Measurements from ENCODE around the gene RNLS. TPM values are rescaled to one million over a fixed set of nuclear protein-coding genes. Genes with fewer than 3 reads are reported as not detected.

RNLS gene
- total RNA-seq, 1 experiment from 2014 or later: 8.7 TPM

DNA sequence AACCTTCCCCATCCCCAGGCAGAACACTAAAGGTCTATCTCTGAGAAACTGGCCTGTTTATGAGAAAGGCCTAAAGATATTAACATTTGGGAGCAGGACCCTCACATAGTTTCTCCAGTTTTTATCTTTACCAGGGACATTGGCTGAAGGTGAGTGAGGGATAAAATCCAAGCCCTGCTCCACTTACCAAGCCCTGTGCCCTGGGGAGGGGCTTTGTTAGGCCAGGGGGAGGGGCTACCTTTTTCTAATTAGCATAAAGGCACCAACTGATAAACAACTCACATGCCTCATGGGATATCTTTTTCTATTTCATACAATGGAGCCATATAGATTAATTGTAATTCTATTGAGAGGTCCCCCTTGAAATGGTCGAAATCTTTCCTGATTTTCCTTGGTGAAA lies 55.9 kb downstream of the RNLS start (continued):
- TF ChIP-seq, protein P1, sequence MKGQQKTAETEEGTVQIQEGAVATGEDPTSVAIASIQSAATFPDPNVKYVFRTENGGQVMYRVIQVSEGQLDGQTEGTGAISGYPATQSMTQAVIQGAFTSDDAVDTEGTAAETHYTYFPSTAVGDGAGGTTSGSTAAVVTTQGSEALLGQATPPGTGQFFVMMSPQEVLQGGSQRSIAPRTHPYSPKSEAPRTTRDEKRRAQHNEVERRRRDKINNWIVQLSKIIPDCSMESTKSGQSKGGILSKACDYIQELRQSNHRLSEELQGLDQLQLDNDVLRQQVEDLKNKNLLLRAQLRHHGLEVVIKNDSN (CRISPR knock-in tag; IDR thresholded peaks at IDR 0.05): no peak

DNA sequence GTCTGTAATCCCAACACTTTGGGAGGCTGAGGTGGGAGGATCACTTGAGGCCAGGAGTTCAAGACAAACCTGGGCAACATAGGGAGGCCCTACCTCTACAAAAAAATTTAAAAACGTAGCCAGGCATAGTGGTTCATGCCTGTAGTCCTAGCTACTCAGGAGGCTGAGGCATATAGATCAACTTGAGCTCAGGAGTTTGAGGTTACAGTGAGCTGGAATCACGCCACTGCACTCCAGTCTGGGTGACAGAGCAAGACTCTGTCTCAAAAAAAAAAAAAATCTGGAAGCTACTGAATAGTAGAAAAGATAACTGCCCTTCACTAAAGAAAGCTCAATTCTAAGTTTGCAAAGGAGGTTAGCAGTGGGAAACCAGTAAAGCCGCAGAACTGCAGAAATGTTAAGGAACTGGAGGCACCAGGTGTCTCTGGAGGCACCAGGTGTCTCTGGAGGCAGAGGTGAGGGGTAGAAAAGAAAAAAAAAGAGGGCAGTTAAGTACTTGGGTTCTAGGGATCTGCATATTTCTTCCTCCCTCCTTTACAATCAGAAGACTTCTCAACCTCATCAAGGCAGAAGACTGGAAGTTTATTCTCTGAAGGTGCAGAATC lies 56.5 kb downstream of the RNLS start:
- ATAC-seq: no peak; the same call in 1 of the 2 replicates
- CTCF ChIA-PET: no interaction called here

DNA sequence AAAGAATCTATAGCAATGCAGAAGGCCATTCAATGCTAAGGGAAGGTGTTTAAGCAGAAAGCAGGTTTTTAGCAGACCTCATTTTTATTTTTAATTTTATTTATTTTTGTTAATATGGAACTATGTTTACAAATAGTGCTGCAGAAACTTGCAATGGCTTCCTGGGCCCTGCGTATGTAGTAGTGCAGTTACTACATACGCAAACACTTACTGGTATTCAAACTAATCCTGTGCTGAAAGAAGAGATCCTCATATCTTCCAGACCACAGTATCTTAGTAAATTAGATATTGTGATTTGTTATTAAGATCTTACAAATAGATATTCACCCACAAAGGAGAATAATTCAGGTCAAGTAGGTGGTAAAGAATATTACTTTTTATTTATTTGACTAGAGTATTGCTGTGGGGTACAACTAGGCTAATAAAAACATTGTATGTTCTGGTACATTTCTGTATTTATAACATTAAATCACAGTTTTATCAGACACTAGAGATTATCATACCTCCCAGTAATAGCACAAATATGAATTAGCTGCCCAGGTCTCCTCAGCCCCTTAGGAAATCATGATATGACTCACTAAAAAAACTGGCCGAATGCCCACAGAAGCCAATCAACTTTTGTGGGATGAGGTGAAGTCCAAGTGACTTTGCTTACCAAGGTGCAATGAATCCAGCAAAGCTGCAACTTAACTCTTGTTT lies 57.6 kb downstream of the RNLS start:
- ChIA-PET POLR2A (no interaction called here), CTCF (no interaction called here)
- Mint-ChIP-seq H3K4me3 (no peak overlapping the region), H3K27me3 (ENCODE audit: low read depth) (no peaks in the 10 kb centered on the region), H3K4me1 (peaks cover 47% of the 10 kb centered on the region), H3K9me3 (no peaks in the 10 kb centered on the region), H3K36me3 (no peaks in the 10 kb centered on the region), H3K27ac (no peak overlapping the region)
- ATAC-seq (no peak), DNase-seq (ENCODE audit: low spot score) (no peak)
- TF ChIP-seq PRRX2 (CRISPR knock-in tag; IDR thresholded peaks at IDR 0.05) (no peak), ZNF232 (CRISPR knock-in tag; IDR thresholded peaks at IDR 0.05) (no peak)
- TF ChIP-seq, protein P2, sequence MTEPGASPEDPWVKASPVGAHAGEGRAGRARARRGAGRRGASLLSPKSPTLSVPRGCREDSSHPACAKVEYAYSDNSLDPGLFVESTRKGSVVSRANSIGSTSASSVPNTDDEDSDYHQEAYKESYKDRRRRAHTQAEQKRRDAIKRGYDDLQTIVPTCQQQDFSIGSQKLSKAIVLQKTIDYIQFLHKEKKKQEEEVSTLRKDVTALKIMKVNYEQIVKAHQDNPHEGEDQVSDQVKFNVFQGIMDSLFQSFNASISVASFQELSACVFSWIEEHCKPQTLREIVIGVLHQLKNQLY (CRISPR knock-in tag; IDR thresholded peaks at IDR 0.05): no peak

More for the DNA sequence above, 56.5 kb downstream of the RNLS start:
- Mint-ChIP-seq H3K27ac (peak overlapping the region; percentile 39; the same call in 1 of the 2 replicates), H3K4me3 (no peak overlapping the region), H3K36me3 (no peaks in the 10 kb centered on the region), H3K4me1 (peaks cover 42% of the 10 kb centered on the region), H3K27me3 (ENCODE audit: low read depth) (no peaks in the 10 kb centered on the region), H3K9me3 (no peaks in the 10 kb centered on the region)
- DNase-seq (ENCODE audit: low spot score): no peak
- POLR2A ChIA-PET: no interaction called here
- TF ChIP-seq, protein P3, sequence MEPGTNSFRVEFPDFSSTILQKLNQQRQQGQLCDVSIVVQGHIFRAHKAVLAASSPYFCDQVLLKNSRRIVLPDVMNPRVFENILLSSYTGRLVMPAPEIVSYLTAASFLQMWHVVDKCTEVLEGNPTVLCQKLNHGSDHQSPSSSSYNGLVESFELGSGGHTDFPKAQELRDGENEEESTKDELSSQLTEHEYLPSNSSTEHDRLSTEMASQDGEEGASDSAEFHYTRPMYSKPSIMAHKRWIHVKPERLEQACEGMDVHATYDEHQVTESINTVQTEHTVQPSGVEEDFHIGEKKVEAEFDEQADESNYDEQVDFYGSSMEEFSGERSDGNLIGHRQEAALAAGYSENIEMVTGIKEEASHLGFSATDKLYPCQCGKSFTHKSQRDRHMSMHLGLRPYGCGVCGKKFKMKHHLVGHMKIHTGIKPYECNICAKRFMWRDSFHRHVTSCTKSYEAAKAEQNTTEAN (CRISPR knock-in tag; IDR thresholded peaks at IDR 0.05): no peak
- TF ChIP-seq ZNF416 (CRISPR knock-in tag; IDR thresholded peaks at IDR 0.05) (no peak), NR1H2 (CRISPR knock-in tag; IDR thresholded peaks at IDR 0.05) (no peak), NR2C2 (CRISPR knock-in tag; IDR thresholded peaks at IDR 0.05) (no peak), NFATC4 (CRISPR knock-in tag; IDR thresholded peaks at IDR 0.05) (no peak), SP1 (CRISPR knock-in tag; conservative IDR thresholded peaks at IDR 0.05) (no peak), ZNF138 (CRISPR knock-in tag; conservative IDR thresholded peaks at IDR 0.05) (no peak), NFYB (CRISPR knock-in tag; conservative IDR thresholded peaks at IDR 0.05; ENCODE audit: low read depth) (no peak), MYBL2 (CRISPR knock-in tag; IDR thresholded peaks at IDR 0.05) (no peak), FOXJ3 (CRISPR knock-in tag; IDR thresholded peaks at IDR 0.05; ENCODE audit: borderline replicate concordance) (no peak)
- TF ChIP-seq, protein P4, sequence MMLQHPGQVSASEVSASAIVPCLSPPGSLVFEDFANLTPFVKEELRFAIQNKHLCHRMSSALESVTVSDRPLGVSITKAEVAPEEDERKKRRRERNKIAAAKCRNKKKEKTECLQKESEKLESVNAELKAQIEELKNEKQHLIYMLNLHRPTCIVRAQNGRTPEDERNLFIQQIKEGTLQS (CRISPR knock-in tag; conservative IDR thresholded peaks at IDR 0.05): no peak
- TF ChIP-seq, protein P1 (CRISPR knock-in tag; IDR thresholded peaks at IDR 0.05): no peak
- TF ChIP-seq, protein P5, sequence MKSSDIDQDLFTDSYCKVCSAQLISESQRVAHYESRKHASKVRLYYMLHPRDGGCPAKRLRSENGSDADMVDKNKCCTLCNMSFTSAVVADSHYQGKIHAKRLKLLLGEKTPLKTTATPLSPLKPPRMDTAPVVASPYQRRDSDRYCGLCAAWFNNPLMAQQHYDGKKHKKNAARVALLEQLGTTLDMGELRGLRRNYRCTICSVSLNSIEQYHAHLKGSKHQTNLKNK (CRISPR knock-in tag; IDR thresholded peaks at IDR 0.05): no peak

Measured in WTC11 (cell line).